ENCODE data around the gene ROR2. TPM values are rescaled to one million over a fixed set of nuclear protein-coding genes. Genes with fewer than 3 reads are reported as not detected.

ROR2 gene
- total RNA-seq, 1 experiment from 2014 or later = 5.9 TPM

DNA sequence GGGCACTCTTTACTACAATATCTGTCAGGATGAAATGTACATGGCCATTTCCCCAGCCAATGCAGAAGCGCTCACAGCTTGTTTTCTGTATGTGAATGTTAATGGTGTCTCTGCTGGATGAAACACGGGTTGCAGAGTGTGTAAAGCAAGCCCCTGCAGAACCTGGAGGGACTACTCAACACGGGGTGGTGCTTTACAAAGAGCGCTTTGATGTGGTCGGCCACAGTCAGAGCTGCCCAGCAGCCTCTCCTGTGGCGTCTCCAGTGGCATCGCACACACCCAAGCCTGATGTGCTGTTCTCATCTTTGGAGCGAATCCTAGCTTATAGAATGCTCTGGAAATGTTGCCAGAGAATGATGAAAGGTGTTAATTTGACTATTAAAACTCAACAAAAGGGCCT is 363.7 kb downstream of the ROR2 start:
- Histone ChIP-seq H3K4me1 (ENCODE audit: control insufficient read depth, insufficient read depth, low read length) (no peaks in the 10 kb centered on the region), H3K9me3 (ENCODE audit: control insufficient read depth, insufficient read depth, low read depth, low read length) (no peaks in the 10 kb centered on the region), H3K27ac (ENCODE audit: low read length) (no peak overlapping the region), H3K27me3 (ENCODE audit: control insufficient read depth, insufficient read depth, low read length) (no peaks in the 10 kb centered on the region), H3K4me3 (ENCODE audit: low read depth in 2 of 2, low read length in 2 of 2) (no peak overlapping the region), H3K36me3 (ENCODE audit: control insufficient read depth, insufficient read depth, low read length) (no peaks in the 10 kb centered on the region)
- in situ Hi-C loops (cut with HindIII; ENCODE audit: low pct_unique_long_range_greater_than_20kb, low sequenced_read_pairs) = no loop called here
- ChIA-PET CTCF (no interaction called here), POLR2A (no interaction called here)
- intact Hi-C loops (cut with micrococcal nuclease; ENCODE audit: unreplicated experiment) = no loop called here
- ATAC-seq (no peak), DNase-seq (ENCODE audit: low read depth, low spot score) (no peak)
- BruUV-seq (replicated peaks) = no TSS peak
- no peak for TF ChIP-seq SIN3A (IDR thresholded peaks at IDR 0.05; ENCODE audit: borderline replicate concordance, insufficient read depth, low read depth, low read length)
- TF ChIP-seq POLR2AphosphoS5 (IDR thresholded peaks at IDR 0.05; ENCODE audit: low read depth, low read length) = no peak
- no peak for TF ChIP-seq TCF7L2 (IDR thresholded peaks at IDR 0.05; ENCODE audit: low read depth, low read length)

DNA sequence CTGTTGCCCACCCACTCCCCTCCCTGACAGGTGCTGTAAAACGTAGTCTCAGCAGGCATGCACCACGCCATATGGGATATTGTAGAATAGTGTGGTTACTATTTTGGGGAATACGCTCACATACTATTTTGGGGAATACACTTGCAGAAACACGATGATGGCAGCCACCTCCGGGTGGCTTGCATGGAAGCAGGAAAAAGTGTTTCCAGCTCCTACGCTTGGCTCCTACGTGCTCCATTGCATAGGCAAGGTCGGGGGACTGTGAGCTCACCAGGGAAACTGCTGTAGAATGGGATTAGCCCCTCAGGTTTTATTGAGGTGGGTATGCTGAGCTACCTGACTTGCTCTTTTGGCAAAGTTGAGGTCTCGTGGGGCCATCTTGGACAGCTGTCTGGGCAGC is 366.1 kb downstream of the ROR2 start:
- ChIA-PET CTCF (no interaction called here), POLR2A (no interaction called here)
- Histone ChIP-seq H3K9me3 (ENCODE audit: control insufficient read depth, insufficient read depth, low read depth, low read length) (no peaks in the 10 kb centered on the region), H3K27ac (ENCODE audit: low read length) (no peak overlapping the region), H3K27me3 (ENCODE audit: control insufficient read depth, insufficient read depth, low read length) (no peaks in the 10 kb centered on the region), H3K4me1 (ENCODE audit: control insufficient read depth, insufficient read depth, low read length) (no peaks in the 10 kb centered on the region), H3K36me3 (ENCODE audit: control insufficient read depth, insufficient read depth, low read length) (no peaks in the 10 kb centered on the region), H3K4me3 (ENCODE audit: low read depth in 2 of 2, low read length in 2 of 2) (no peak overlapping the region)
- DNase-seq (ENCODE audit: low read depth, low spot score) (no peak), ATAC-seq (no peak)
- TF ChIP-seq, protein P1, sequence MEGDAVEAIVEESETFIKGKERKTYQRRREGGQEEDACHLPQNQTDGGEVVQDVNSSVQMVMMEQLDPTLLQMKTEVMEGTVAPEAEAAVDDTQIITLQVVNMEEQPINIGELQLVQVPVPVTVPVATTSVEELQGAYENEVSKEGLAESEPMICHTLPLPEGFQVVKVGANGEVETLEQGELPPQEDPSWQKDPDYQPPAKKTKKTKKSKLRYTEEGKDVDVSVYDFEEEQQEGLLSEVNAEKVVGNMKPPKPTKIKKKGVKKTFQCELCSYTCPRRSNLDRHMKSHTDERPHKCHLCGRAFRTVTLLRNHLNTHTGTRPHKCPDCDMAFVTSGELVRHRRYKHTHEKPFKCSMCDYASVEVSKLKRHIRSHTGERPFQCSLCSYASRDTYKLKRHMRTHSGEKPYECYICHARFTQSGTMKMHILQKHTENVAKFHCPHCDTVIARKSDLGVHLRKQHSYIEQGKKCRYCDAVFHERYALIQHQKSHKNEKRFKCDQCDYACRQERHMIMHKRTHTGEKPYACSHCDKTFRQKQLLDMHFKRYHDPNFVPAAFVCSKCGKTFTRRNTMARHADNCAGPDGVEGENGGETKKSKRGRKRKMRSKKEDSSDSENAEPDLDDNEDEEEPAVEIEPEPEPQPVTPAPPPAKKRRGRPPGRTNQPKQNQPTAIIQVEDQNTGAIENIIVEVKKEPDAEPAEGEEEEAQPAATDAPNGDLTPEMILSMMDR (IDR thresholded peaks at IDR 0.05) = no peak
- in situ Hi-C loops (cut with HindIII; ENCODE audit: low pct_unique_long_range_greater_than_20kb, low sequenced_read_pairs) = no loop called here
- no TSS peak for BruUV-seq (replicated peaks)
- intact Hi-C loops (cut with micrococcal nuclease; ENCODE audit: unreplicated experiment) = no loop called here

DNA sequence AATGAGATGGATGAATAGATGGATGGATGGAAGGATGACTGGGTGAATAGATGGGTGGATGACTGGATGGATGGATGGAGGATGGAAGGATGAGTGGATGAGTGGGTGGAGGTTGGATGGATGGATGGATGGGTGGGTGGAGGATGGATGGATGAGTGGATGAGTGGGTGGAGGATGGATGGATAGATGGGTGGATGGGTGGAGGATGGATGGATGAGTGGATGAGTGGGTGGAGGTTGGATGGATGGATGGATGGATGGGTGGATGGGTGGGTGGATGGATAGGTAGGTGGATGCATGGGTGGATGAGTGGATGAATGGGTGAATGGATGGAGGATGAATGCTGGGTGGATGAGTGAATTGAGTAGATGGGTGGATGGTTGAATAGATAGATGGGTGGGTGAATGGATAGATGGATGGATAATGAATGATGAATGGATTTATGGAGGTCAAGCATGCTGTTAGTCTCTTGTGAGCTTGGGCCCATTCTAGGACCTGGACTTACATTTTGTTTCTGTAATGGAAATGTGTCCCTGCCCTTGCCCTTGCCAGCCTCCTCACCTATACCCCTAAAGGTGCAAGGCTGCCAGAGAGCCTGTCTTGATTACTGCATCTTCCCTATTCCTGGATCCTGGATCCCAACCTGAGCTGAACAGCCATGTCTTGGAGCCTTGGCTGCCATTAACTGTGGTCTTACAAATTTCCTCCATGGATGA is 366.7 kb downstream of the ROR2 start:
- TF ChIP-seq SIN3A (IDR thresholded peaks at IDR 0.05; ENCODE audit: borderline replicate concordance, insufficient read depth, low read depth, low read length) (no peak), TCF7L2 (IDR thresholded peaks at IDR 0.05; ENCODE audit: low read depth, low read length) (no peak), REST (IDR thresholded peaks at IDR 0.05; ENCODE audit: insufficient read depth in 1 of 2, low read depth in 2 of 2, low read length in 1 of 2) (no peak)
- Histone ChIP-seq H3K36me3 (ENCODE audit: control insufficient read depth, insufficient read depth, low read length) (no peaks in the 10 kb centered on the region), H3K27ac (ENCODE audit: low read length) (no peak overlapping the region), H3K9me3 (ENCODE audit: control insufficient read depth, insufficient read depth, low read depth, low read length) (no peaks in the 10 kb centered on the region), H3K4me1 (ENCODE audit: control insufficient read depth, insufficient read depth, low read length) (no peaks in the 10 kb centered on the region), H3K27me3 (ENCODE audit: control insufficient read depth, insufficient read depth, low read length) (no peaks in the 10 kb centered on the region), H3K4me3 (ENCODE audit: low read depth in 2 of 2, low read length in 2 of 2) (no peak overlapping the region)
- CTCF ChIA-PET = no interaction called here
- POLR2A ChIA-PET = no interaction called here
- no peak for ATAC-seq
- BruUV-seq (replicated peaks) = no TSS peak
- intact Hi-C loops (cut with micrococcal nuclease; ENCODE audit: unreplicated experiment) = no loop called here
- no peak for DNase-seq (ENCODE audit: low read depth, low spot score)
- in situ Hi-C loops (cut with HindIII; ENCODE audit: low pct_unique_long_range_greater_than_20kb, low sequenced_read_pairs) = no loop called here

All from Panc1 (cell line).